Measurements from ENCODE around the gene TUBGCP2.

The TUBGCP2 gene

GRCh38 chr10:133310399-133310755 is 1.7 kb upstream of the TUBGCP2 start:
- DNase-seq = no peak
- in situ Hi-C loops (cut with MboI; ENCODE audit: low pct_unique_long_range_greater_than_20kb, low sequenced_read_pairs) = no loop called here

- in situ Hi-C loops (cut with MboI; ENCODE audit: low pct_unique_long_range_greater_than_20kb, low sequenced_read_pairs) = no loop called here
Measured at GRCh38 chr10:133309720-133310398, 1.2 kb upstream of the TUBGCP2 start.

GRCh38 chr10:133309100-133309719 is 538 bp upstream of the TUBGCP2 start:
- in situ Hi-C loops (cut with MboI; ENCODE audit: low pct_unique_long_range_greater_than_20kb, low sequenced_read_pairs) = no loop called here
- no peak for DNase-seq

More at GRCh38 chr10:133309720-133310398, 1.2 kb upstream of the TUBGCP2 start:
- no peak for DNase-seq

- in situ Hi-C loops (cut with MboI; ENCODE audit: low pct_unique_long_range_greater_than_20kb, low sequenced_read_pairs) = no loop called here
- peak; percentile 83 for DNase-seq
Measured at GRCh38 chr10:133307776-133308420, 774 bp downstream of the TUBGCP2 start.

GRCh38 chr10:133306941-133307379 is 1.7 kb downstream of the TUBGCP2 start:
- in situ Hi-C loops (cut with MboI; ENCODE audit: low pct_unique_long_range_greater_than_20kb, low sequenced_read_pairs) = no loop called here
- DNase-seq = no peak

GRCh38 chr10:133306097-133306476 is 2.6 kb downstream of the TUBGCP2 start:
- no peak for DNase-seq
- in situ Hi-C loops (cut with MboI; ENCODE audit: low pct_unique_long_range_greater_than_20kb, low sequenced_read_pairs) = no loop called here

GRCh38 chr10:133303206-133303605 is 5.5 kb downstream of the TUBGCP2 start:
- no peak for DNase-seq
- in situ Hi-C loops (cut with MboI; ENCODE audit: low pct_unique_long_range_greater_than_20kb, low sequenced_read_pairs) = no loop called here

GRCh38 chr10:133302230-133302629 is 6.4 kb downstream of the TUBGCP2 start:
- in situ Hi-C loops (cut with MboI; ENCODE audit: low pct_unique_long_range_greater_than_20kb, low sequenced_read_pairs) = no loop called here
- no peak for DNase-seq

GRCh38 chr10:133299738-133300137 is 8.9 kb downstream of the TUBGCP2 start:
- in situ Hi-C loops (cut with MboI; ENCODE audit: low pct_unique_long_range_greater_than_20kb, low sequenced_read_pairs) = no loop called here
- no peak for DNase-seq

GRCh38 chr10:133299224-133299623 is 9.4 kb downstream of the TUBGCP2 start:
- in situ Hi-C loops (cut with MboI; ENCODE audit: low pct_unique_long_range_greater_than_20kb, low sequenced_read_pairs) = no loop called here
- DNase-seq = no peak

- in situ Hi-C loops (cut with MboI; ENCODE audit: low pct_unique_long_range_greater_than_20kb, low sequenced_read_pairs) = no loop called here
- DNase-seq = no peak
Measured at GRCh38 chr10:133298466-133298865, 10.2 kb downstream of the TUBGCP2 start.

GRCh38 chr10:133297504-133297903 is 11.2 kb downstream of the TUBGCP2 start:
- in situ Hi-C loops (cut with MboI; ENCODE audit: low pct_unique_long_range_greater_than_20kb, low sequenced_read_pairs) = no loop called here
- no peak for DNase-seq

- no peak for DNase-seq
- in situ Hi-C loops (cut with MboI; ENCODE audit: low pct_unique_long_range_greater_than_20kb, low sequenced_read_pairs) = no loop called here
Measured at GRCh38 chr10:133295426-133296320, 13.0 kb downstream of the TUBGCP2 start.

- DNase-seq = no peak
- in situ Hi-C loops (cut with MboI; ENCODE audit: low pct_unique_long_range_greater_than_20kb, low sequenced_read_pairs) = no loop called here
Measured at GRCh38 chr10:133294189-133294588, 14.5 kb downstream of the TUBGCP2 start.

- in situ Hi-C loops (cut with MboI; ENCODE audit: low pct_unique_long_range_greater_than_20kb, low sequenced_read_pairs) = no loop called here
Measured at GRCh38 chr10:133293810-133294119, 14.9 kb downstream of the TUBGCP2 start.

GRCh38 chr10:133292919-133293809 is 15.5 kb downstream of the TUBGCP2 start:
- DNase-seq = no peak
- in situ Hi-C loops (cut with MboI; ENCODE audit: low pct_unique_long_range_greater_than_20kb, low sequenced_read_pairs) = no loop called here

More at GRCh38 chr10:133293810-133294119, 14.9 kb downstream of the TUBGCP2 start:
- DNase-seq = no peak

- DNase-seq = no peak
Measured at GRCh38 chr10:133289761-133290160, 18.9 kb downstream of the TUBGCP2 start.

GRCh38 chr10:133287832-133288500 is 20.7 kb downstream of the TUBGCP2 start:
- DNase-seq = no peak
- in situ Hi-C loops (cut with MboI; ENCODE audit: low pct_unique_long_range_greater_than_20kb, low sequenced_read_pairs) = no loop called here

More at GRCh38 chr10:133289761-133290160, 18.9 kb downstream of the TUBGCP2 start:
- in situ Hi-C loops (cut with MboI; ENCODE audit: low pct_unique_long_range_greater_than_20kb, low sequenced_read_pairs) = no loop called here

Measured in KBM-7 (cell line).